DMS153 (cell line): ENCODE results near the gene NFATC1.
"Not testable (repeated sequence)": the region's sequence is repeated elsewhere in the genome, so short reads cannot be mapped to it uniquely, and the experiment has no call there.

Experiments
- DNase-seq: peaks from one replicate; lab custom pipeline; 2025; lab: John Stamatoyannopoulos, UW

NFATC1 gene

GRCh38 chr18:79375441-79376154 lies 20.1 kb upstream of the NFATC1 start:
- no peak for DNase-seq

- DNase-seq = not testable (repeated sequence)
These were observed 19.1 kb upstream of the NFATC1 start for GRCh38 chr18:79376661-79377060.

- no peak for DNase-seq
These were observed 18.4 kb upstream of the NFATC1 start for GRCh38 chr18:79377187-79377891.

- no peak for DNase-seq
These were observed 17.0 kb upstream of the NFATC1 start for GRCh38 chr18:79378536-79379250.

GRCh38 chr18:79379251-79379905 lies 16.4 kb upstream of the NFATC1 start:
- DNase-seq = no peak

GRCh38 chr18:79379931-79380815 lies 15.6 kb upstream of the NFATC1 start:
- no peak for DNase-seq

GRCh38 chr18:79380816-79381806 lies 14.6 kb upstream of the NFATC1 start:
- DNase-seq = no peak

GRCh38 chr18:79381811-79382311 lies 13.9 kb upstream of the NFATC1 start:
- no peak for DNase-seq

GRCh38 chr18:79382681-79383387 lies 12.9 kb upstream of the NFATC1 start:
- DNase-seq = no peak

GRCh38 chr18:79383388-79384056 lies 12.2 kb upstream of the NFATC1 start:
- no peak for DNase-seq

- DNase-seq = no peak
These were observed 11.5 kb upstream of the NFATC1 start for GRCh38 chr18:79384151-79384807.

GRCh38 chr18:79384834-79385233 lies 10.9 kb upstream of the NFATC1 start:
- DNase-seq = no peak

GRCh38 chr18:79385326-79385707 lies 10.4 kb upstream of the NFATC1 start:
- DNase-seq = no peak

GRCh38 chr18:79385708-79386341 lies 9.9 kb upstream of the NFATC1 start:
- no peak for DNase-seq

- DNase-seq = no peak
These were observed 9.2 kb upstream of the NFATC1 start for GRCh38 chr18:79386547-79386946.

- DNase-seq = no peak
These were observed 8.5 kb upstream of the NFATC1 start for GRCh38 chr18:79387214-79387613.

- DNase-seq = no peak
These were observed 8.1 kb upstream of the NFATC1 start for GRCh38 chr18:79387615-79388014.

GRCh38 chr18:79388043-79388442 lies 7.7 kb upstream of the NFATC1 start:
- DNase-seq = no peak
